Measurements from ENCODE around the gene ZNFX1.

GRCh38 chr20:49259284-49259683 lies 18.6 kb downstream of the ZNFX1 start:
- TF ChIP-seq POLR2A (IDR thresholded peaks at IDR 0.05) (no peak), CTCF (IDR thresholded peaks at IDR 0.05) (no peak)
